ENCODE measurements around the gene MTHFS.

GRCh38 chr15:79832367-79833120 lies 64.3 kb downstream of the MTHFS start:
- TF ChIP-seq CTCF (IDR thresholded peaks at IDR 0.05; ENCODE audit: low read depth, low read length, poor library complexity, severe bottlenecking), result no peak
- no peak for TF ChIP-seq EZH2phosphoT487 (IDR thresholded peaks at IDR 0.05; ENCODE audit: borderline replicate concordance, low read length)

Data from DOHH2 (cell line).